ENCODE measurements around the gene SNCB.

DNA sequence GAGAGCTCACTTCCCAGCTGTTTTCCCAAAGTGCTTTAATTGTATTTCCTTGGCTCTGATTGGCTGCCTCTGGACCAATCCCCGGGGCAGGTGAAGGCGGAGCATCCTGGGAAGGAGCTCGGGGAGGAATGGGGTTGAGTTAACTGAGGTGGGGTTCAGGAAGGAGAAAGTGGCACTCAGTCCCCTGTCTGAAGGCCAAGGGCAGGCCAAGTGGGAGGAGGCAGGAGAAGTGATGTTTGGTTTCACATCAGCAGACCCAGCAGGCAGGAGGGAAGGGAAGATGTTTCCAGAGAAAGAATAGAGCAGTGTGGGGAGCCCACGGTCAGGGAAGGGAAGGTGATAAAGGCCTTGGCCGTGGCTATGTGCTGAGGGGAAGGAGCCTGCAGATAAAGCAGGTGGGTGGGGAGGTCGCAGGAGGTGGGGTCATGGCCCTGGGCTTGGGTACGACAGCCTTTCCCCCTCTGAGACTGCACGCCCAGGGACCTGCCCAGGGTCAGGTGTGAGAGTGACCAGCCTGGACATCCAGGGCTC is 20.1 kb upstream of the SNCB start:
- TF ChIP-seq, protein P1, sequence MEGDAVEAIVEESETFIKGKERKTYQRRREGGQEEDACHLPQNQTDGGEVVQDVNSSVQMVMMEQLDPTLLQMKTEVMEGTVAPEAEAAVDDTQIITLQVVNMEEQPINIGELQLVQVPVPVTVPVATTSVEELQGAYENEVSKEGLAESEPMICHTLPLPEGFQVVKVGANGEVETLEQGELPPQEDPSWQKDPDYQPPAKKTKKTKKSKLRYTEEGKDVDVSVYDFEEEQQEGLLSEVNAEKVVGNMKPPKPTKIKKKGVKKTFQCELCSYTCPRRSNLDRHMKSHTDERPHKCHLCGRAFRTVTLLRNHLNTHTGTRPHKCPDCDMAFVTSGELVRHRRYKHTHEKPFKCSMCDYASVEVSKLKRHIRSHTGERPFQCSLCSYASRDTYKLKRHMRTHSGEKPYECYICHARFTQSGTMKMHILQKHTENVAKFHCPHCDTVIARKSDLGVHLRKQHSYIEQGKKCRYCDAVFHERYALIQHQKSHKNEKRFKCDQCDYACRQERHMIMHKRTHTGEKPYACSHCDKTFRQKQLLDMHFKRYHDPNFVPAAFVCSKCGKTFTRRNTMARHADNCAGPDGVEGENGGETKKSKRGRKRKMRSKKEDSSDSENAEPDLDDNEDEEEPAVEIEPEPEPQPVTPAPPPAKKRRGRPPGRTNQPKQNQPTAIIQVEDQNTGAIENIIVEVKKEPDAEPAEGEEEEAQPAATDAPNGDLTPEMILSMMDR (IDR thresholded peaks at IDR 0.05; ENCODE audit: low read length), result no peak
- no peak for TF ChIP-seq EZH2 (optimal IDR thresholded peaks at IDR 0.05; ENCODE audit: low read depth, low read length)
- TF ChIP-seq EZH2phosphoT487 (IDR thresholded peaks at IDR 0.05; ENCODE audit: low read length), result no peak

All from MM.1S (cell line).